Measurements from ENCODE around the gene ELP2.

DNA sequence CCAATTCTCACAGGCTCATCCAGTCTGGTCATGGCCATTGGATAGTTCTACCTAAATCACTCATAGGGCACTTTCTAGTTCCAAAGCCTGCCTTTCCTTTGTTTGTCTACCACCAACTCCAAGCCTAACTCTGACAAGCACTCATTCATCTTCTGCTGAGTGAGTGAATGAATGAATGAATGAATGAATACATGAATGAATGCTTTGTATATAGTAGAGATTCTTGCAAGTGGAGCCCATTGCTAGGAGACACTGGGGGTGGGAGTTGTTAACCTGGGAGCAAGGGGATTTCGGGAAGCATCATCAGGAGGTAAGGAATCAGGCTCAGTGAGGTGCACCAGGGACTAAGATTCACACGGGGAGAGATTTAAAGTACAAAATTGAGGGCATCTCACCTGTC lies 54.3 kb downstream of the ELP2 start:
- TF ChIP-seq, protein P1, sequence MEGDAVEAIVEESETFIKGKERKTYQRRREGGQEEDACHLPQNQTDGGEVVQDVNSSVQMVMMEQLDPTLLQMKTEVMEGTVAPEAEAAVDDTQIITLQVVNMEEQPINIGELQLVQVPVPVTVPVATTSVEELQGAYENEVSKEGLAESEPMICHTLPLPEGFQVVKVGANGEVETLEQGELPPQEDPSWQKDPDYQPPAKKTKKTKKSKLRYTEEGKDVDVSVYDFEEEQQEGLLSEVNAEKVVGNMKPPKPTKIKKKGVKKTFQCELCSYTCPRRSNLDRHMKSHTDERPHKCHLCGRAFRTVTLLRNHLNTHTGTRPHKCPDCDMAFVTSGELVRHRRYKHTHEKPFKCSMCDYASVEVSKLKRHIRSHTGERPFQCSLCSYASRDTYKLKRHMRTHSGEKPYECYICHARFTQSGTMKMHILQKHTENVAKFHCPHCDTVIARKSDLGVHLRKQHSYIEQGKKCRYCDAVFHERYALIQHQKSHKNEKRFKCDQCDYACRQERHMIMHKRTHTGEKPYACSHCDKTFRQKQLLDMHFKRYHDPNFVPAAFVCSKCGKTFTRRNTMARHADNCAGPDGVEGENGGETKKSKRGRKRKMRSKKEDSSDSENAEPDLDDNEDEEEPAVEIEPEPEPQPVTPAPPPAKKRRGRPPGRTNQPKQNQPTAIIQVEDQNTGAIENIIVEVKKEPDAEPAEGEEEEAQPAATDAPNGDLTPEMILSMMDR (IDR thresholded peaks at IDR 0.05; ENCODE audit: poor library complexity, severe bottlenecking): no peak
- TF ChIP-seq RAD21 (conservative IDR thresholded peaks at IDR 0.05) (no peak), TAF1 (IDR thresholded peaks at IDR 0.05; ENCODE audit: low read depth) (no peak), POLR2AphosphoS5 (IDR thresholded peaks at IDR 0.05) (no peak), EZH2 (IDR thresholded peaks at IDR 0.05; ENCODE audit: borderline replicate concordance, insufficient read depth, low read length, poor library complexity, severe bottlenecking) (no peak), EP300 (conservative IDR thresholded peaks at IDR 0.05; ENCODE audit: poor library complexity, severe bottlenecking) (no peak), SMC3 (conservative IDR thresholded peaks at IDR 0.05; ENCODE audit: poor library complexity) (no peak), MXI1 (conservative IDR thresholded peaks at IDR 0.05; ENCODE audit: poor library complexity, severe bottlenecking) (no peak)
- TF ChIP-seq, protein P2, sequence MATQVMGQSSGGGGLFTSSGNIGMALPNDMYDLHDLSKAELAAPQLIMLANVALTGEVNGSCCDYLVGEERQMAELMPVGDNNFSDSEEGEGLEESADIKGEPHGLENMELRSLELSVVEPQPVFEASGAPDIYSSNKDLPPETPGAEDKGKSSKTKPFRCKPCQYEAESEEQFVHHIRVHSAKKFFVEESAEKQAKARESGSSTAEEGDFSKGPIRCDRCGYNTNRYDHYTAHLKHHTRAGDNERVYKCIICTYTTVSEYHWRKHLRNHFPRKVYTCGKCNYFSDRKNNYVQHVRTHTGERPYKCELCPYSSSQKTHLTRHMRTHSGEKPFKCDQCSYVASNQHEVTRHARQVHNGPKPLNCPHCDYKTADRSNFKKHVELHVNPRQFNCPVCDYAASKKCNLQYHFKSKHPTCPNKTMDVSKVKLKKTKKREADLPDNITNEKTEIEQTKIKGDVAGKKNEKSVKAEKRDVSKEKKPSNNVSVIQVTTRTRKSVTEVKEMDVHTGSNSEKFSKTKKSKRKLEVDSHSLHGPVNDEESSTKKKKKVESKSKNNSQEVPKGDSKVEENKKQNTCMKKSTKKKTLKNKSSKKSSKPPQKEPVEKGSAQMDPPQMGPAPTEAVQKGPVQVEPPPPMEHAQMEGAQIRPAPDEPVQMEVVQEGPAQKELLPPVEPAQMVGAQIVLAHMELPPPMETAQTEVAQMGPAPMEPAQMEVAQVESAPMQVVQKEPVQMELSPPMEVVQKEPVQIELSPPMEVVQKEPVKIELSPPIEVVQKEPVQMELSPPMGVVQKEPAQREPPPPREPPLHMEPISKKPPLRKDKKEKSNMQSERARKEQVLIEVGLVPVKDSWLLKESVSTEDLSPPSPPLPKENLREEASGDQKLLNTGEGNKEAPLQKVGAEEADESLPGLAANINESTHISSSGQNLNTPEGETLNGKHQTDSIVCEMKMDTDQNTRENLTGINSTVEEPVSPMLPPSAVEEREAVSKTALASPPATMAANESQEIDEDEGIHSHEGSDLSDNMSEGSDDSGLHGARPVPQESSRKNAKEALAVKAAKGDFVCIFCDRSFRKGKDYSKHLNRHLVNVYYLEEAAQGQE (IDR thresholded peaks at IDR 0.05; ENCODE audit: borderline replicate concordance): no peak

Data from neural cell (in vitro differentiated cells).